Astrocyte (in vitro differentiated cells and primary cell): ENCODE data around the gene CD151. TPM values are rescaled to one million over a fixed set of nuclear protein-coding genes. Genes with fewer than 3 reads are reported as not detected.
A peak's percentile ranks its signal among the peaks of the same experiment; 100 is the strongest.

Experiments
- DNase-seq: peaks from one replicate; pipeline ENCODE4 v3.0.0-alpha.2; 2010; ENCODE audit warnings: low read depth
- FAIRE-seq: peaks from 2 replicates; lab custom pipeline; 2011; peaks lifted over from hg19 to GRCh38; lab: Jason Lieb, UNC
- H2AFZ ChIP-seq: 2 replicates; pipeline ENCODE4 v1.6.0; 2012; ENCODE audit warnings: low read depth, low read length, inconsistent platforms
- H3K27ac ChIP-seq: 2 replicates; pipeline ENCODE4 v1.5.1; 2011; ENCODE audit warnings: low read depth, low read length, inconsistent platforms
- H3K27me3 ChIP-seq: 2 replicates; pipeline ENCODE4 v1.6.0; 2011; ENCODE audit warnings: low read length, inconsistent platforms; ENCODE audit not compliant: insufficient read depth
- H3K36me3 ChIP-seq: 2 replicates; pipeline ENCODE4 v1.5.1; 2011; ENCODE audit warnings: low read length, inconsistent platforms; ENCODE audit not compliant: insufficient read depth
- H3K4me1 ChIP-seq: 2 replicates; pipeline ENCODE4 v1.5.1; 2011; ENCODE audit warnings: low read length, inconsistent platforms; ENCODE audit not compliant: insufficient read depth
- H3K4me2 ChIP-seq: 2 replicates; pipeline ENCODE4 v1.6.0; 2012; ENCODE audit warnings: low read length, inconsistent platforms
- H3K4me3 ChIP-seq: 2 replicates; pipeline ENCODE4 v1.5.1; 2011; ENCODE audit warnings: low read depth, mild to moderate bottlenecking, low read length, inconsistent platforms; ENCODE audit not compliant: insufficient read depth
- H3K79me2 ChIP-seq: 2 replicates; pipeline ENCODE4 v1.6.0; 2012; ENCODE audit warnings: mild to moderate bottlenecking, low read length, inconsistent platforms; ENCODE audit not compliant: insufficient read depth
- H3K9ac ChIP-seq: 2 replicates; pipeline ENCODE4 v1.6.0; 2012; ENCODE audit warnings: mild to moderate bottlenecking, low read length, inconsistent platforms
- H3K9me3 ChIP-seq: 2 replicates; pipeline ENCODE4 v1.5.1; 2012; ENCODE audit warnings: low read depth, mild to moderate bottlenecking, low read length, inconsistent platforms; ENCODE audit not compliant: insufficient read depth
- H4K20me1 ChIP-seq: 2 replicates; pipeline ENCODE4 v1.6.0; 2012; ENCODE audit warnings: low read length, inconsistent platforms; ENCODE audit not compliant: insufficient read depth
- H3K27ac Mint-ChIP-seq: one replicate; pipeline ENCODE4 v1.8.0; 2021; ENCODE audit warnings: mild to moderate bottlenecking, mixed read lengths; ENCODE audit not compliant: unreplicated experiment
- H3K27me3 Mint-ChIP-seq: one replicate; pipeline ENCODE4 v1.8.0; 2021; ENCODE audit warnings: low read depth, mixed read lengths; ENCODE audit not compliant: unreplicated experiment
- H3K36me3 Mint-ChIP-seq: one replicate; pipeline ENCODE4 v1.8.0; 2021; ENCODE audit warnings: low read depth, mixed read lengths; ENCODE audit not compliant: unreplicated experiment
- H3K4me1 Mint-ChIP-seq: one replicate; pipeline ENCODE4 v1.8.0; 2021; ENCODE audit warnings: low read depth, mixed read lengths; ENCODE audit not compliant: unreplicated experiment
- H3K4me3 Mint-ChIP-seq: one replicate; pipeline ENCODE4 v1.8.0; 2021; ENCODE audit warnings: mild to moderate bottlenecking, moderate library complexity, mixed read lengths; ENCODE audit not compliant: unreplicated experiment
- H3K9me3 Mint-ChIP-seq: one replicate; pipeline ENCODE4 v1.8.0; 2021; ENCODE audit warnings: mild to moderate bottlenecking, mixed read lengths; ENCODE audit not compliant: unreplicated experiment
- CTCF ChIP-seq: IDR thresholded peaks from 2 replicates; pipeline ENCODE4 v1.5.1; 2011; ENCODE audit warnings: low read depth, mild to moderate bottlenecking, inconsistent platforms, low read length, moderate library complexity; ENCODE audit not compliant: insufficient read depth
- EZH2 ChIP-seq: IDR thresholded peaks from 2 replicates; pipeline ENCODE4 v1.6.1; 2012; ENCODE audit warnings: mild to moderate bottlenecking, low read length, inconsistent platforms; ENCODE audit not compliant: insufficient read depth
- total RNA-seq: library from RNA; stranded (reverse); gene quantifications from 2 replicates; pipeline ENCODE4 v1.2.1, GENCODE V29; 2021

The CD151 gene
- total RNA-seq, 1 donor from 2014 or later: 421 TPM

DNA sequence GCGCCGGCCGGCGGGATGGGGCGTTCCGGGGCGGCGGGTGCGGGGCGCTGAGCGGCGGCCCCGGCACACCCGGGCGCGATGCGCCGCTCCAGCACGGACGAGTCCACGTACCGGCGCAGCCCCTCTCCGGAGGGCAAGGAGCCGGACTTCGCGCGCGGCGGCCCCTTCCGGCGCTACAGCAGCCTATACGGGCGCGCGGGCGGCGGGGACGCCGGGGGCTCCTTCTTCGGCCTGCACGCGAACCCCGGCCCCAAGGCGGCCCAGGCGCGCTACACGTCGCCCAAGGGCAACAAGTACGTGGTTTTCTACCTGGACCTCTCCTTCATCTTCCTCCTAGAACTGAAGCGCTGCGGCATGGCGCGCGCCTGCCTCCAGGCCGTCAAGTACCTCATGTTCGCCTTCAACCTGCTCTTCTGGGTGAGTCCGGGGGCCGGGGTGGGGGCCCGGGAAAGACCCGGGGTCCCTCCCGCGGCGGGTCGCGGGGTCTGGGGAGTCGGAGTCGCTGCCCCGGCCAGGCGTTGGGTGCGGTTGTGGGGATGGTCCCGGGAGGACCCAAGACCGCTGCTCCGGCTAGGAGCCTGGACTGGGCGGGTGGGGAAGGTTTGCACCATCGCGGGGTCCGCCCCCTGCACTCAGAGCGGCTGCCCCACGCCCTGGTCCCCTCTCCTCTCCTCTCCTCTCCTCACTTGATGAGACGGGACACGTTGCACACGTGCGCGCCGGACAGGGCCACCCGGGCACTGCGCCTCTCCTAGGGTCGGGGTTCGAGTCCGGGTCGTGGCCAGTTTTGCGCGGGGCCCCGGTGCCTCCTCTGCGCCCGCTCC is 17.4 kb downstream of the CD151 start:
- Mint-ChIP-seq H3K27ac (no peak overlapping the region), H3K4me3 (peak overlapping the region; percentile 78), H3K4me1 (peaks cover 4% of the 10 kb centered on the region), H3K27me3 (no peaks in the 10 kb centered on the region), H3K36me3 (peaks cover 2% of the 10 kb centered on the region), H3K9me3 (no peaks in the 10 kb centered on the region)
- Histone ChIP-seq H3K79me2 (peaks cover 23% of the 10 kb centered on the region), H3K4me2 (peak overlapping the region; percentile 85), H3K27ac (no peak overlapping the region), H3K4me1 (peaks cover 30% of the 10 kb centered on the region), H4K20me1 (peaks cover 91% of the 10 kb centered on the region), H3K27me3 (no peaks in the 10 kb centered on the region), H3K9me3 (no peaks in the 10 kb centered on the region), H3K36me3 (no peaks in the 10 kb centered on the region), H2AFZ (peak overlapping the region; percentile 26), H3K9ac (peak overlapping the region; percentile 27), H3K4me3 (peak overlapping the region; percentile 39)
- FAIRE-seq: no peak
- TF ChIP-seq CTCF (no peak), EZH2 (no peak)
- no peak for DNase-seq

GRCh38 chr11:850775-851763 is 18.3 kb downstream of the CD151 start:
- Histone ChIP-seq H3K4me1 (peaks cover 21% of the 10 kb centered on the region), H3K27me3 (no peaks in the 10 kb centered on the region), H3K27ac (no peak overlapping the region), H3K9me3 (no peaks in the 10 kb centered on the region), H3K9ac (no peak overlapping the region), H3K36me3 (no peaks in the 10 kb centered on the region), H3K4me2 (peak overlapping the region; percentile 85), H4K20me1 (peaks cover 91% of the 10 kb centered on the region), H3K79me2 (peaks cover 18% of the 10 kb centered on the region), H3K4me3 (no peak overlapping the region), H2AFZ (no peak overlapping the region)
- TF ChIP-seq CTCF (no peak), EZH2 (no peak)
- no peak for FAIRE-seq
- H3K27ac Mint-ChIP-seq: no peak overlapping the region
- no peaks in the 10 kb centered on the region for H3K27me3 Mint-ChIP-seq
- H3K9me3 Mint-ChIP-seq: no peaks in the 10 kb centered on the region
- no peak for DNase-seq
- peaks cover 2% of the 10 kb centered on the region for H3K36me3 Mint-ChIP-seq
- H3K4me1 Mint-ChIP-seq: peaks cover 4% of the 10 kb centered on the region
- peak overlapping the region; percentile 78 for H3K4me3 Mint-ChIP-seq
